ENCODE data around the gene TRPC4AP.
A peak's percentile ranks its signal among the peaks of the same experiment; 100 is the strongest.

Gene TRPC4AP

DNA sequence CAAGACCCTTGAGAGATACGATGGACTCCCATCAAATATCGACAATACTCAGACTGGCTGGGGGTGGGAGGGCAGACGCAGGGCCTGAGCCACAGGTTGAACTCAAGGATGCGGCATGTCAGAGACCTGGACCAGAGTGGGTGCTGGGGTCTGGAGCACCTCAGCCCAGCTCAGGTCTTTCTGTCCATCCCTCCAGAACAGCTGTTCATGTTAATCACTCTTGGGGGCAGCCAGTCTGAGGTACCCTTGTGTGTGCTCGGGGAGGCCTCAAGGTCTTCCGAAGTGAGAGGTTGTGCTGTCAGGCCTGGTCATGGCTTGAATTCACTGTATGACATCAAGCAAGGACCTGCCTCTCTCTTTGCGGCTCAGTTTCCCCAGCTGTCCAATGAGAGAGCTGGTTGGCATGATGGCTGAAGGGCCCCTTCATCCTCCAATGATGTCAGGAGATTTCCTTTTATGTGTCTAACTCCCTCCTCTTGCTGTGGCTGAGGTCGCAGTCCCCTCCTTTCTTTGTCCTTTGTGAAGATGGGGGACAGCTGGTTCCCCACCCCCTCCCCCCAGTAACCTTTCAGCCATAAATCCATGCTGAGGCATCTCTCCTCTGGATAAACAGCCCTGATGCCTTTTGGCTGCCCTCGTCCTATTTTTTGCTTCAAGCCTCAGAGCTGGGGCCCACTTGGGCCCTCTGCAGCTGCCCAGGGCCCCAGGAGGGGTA, 121.6 kb downstream of the TRPC4AP start:
- DNase-seq (ENCODE audit: low read depth, low spot score), result no peak

- DNase-seq (ENCODE audit: low read depth, low spot score), result no peak
Observed at GRCh38 chr20:34970193-34970840, 122.3 kb downstream of the TRPC4AP start.

DNA sequence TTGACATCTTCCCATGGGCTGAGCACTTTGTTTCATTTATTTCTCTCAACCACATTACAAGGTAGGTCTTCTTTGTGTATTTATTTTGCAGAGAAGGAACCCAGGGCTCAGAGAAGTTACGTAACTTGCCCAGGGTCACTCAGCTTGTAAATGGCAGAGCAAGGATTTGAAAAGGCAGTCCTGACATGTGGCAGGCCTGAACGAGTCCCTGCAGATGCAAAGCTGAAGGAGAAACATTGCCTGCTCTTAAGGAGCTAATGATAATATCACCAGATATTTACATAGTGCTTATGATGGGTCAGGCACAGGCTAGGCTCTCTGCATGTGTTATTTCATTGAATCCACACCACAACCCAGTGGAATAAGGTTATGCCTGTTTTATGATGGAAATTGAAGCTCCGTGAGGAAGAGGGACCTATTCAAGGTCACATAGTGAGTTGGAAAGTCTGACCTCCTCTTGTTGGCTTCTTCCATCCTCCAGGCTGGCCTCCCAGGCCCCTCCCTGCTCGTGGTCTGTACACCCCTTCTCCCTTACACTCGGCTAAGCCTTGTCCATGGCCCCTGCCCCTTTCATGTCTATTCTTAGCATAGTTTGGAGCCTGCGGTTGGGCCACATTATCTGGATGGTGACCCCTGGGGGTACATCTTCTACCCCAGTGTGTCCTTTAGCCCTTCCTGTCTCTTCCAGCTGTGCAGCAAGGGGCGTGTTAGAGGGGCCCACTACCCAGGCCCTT, 124.4 kb downstream of the TRPC4AP start:
- no peak for DNase-seq (ENCODE audit: low read depth, low spot score)

GRCh38 chr20:34967421-34967820, 125.2 kb downstream of the TRPC4AP start:
- no peak for DNase-seq (ENCODE audit: low read depth, low spot score)

GRCh38 chr20:34965051-34965450, 127.6 kb downstream of the TRPC4AP start:
- no peak for DNase-seq (ENCODE audit: low read depth, low spot score)

DNA sequence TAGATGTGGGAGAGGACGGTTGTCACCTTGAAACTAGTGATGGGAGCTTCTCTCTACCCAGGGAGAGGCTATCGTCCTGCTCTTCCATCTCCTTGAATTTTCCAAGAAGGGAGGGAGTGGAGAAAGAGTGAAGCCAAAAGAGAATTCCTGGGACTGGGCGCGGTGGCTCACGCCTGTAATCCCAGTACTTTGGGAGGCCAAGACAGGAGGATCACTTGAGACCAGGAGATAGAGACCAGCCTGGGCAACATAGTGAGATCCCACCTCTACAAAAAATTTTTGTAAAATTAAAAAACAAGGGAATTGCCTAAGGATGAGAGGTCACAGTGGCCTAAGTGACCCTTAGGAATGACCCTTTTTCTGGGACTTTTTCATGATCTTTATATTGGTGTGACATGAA, 128.1 kb downstream of the TRPC4AP start:
- DNase-seq (ENCODE audit: low read depth, low spot score), result no peak

DNA sequence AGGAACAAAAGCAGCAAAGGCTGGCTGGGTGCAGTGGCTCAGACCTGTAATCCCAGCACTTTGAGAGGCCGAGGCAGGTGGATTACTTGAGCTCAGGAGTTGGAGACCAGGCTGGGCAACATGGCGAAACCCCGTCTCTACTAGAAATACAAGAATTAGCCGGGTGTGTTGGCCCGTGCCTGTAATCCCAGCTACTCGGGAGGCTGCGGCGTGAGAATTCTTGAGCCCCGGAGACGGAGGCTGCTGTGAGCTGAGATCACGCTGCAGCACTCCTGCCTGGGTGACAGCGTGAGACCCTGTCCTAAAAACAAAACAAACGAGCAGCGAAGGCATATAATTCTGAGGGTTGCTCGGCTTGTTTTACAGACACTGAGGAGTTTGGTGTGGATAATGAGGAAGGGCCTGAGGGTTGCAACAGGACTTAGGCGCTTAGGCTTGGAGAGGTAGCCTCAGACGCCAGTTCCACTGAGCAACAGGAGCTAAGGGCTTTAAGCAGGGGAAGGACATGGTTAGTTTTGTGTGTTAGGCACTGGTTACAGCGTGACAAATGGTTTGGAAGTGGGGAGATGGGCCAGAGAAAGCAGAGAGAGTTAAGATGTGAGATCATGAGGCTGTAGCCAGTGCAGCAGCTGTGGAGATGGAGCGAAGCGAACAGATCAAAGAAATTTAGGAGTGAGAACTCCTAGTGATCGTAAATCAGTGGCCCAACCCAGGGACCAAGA, 135.7 kb downstream of the TRPC4AP start:
- no peak for DNase-seq (ENCODE audit: low read depth, low spot score)

- DNase-seq (ENCODE audit: low read depth, low spot score), result no peak
Observed at GRCh38 chr20:34956041-34956458, 136.6 kb downstream of the TRPC4AP start.

DNA sequence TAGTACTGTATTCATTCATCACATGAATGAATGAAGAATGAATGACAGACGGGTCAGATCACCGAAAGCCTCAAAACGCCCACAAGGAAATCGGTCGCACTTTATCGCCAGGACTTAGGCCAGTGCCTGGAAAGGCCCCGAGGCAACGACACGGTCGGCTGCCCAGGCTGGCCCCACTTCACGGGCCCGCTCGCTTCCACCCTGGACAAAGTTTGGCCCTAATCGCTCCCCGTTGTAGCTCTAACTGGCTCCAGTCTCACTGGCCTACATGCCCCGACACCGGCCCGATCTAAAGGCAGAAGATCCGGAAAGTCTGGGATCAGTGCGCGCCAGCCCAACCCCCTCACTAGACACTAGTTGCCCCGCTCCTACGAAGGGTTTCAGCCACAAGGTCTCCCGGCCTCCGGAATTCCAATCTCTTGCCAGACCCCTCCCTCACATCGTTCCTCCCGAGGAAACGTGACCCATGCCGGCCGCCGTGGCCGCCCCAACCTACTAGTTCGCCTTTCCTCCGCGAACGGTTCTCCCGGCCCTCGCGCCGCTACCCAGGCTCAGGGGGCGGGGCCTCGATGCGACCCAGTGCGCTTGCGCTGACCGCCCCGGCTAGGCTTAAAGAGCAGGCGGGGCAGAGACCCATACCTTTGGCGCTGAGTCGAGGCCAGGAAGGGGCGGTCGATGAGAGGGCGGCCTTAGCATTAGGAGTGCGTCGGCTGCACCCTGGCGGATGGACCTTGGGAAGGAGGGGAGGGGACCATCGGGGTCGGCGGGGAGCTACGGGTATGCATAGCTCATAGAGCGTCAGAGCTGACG, 137.2 kb downstream of the TRPC4AP start, which contains the start of the genes GSS and MYH7B:
Gene GSS (minus strand): TSS at position 576 of the 810 bp plus-strand sequence. CDS start 3,954 bp downstream, outside the sequence.
Gene MYH7B (plus strand): TSS at position 638 of the 810 bp plus-strand sequence. CDS start 22,138 bp downstream, outside the sequence.
- peak; percentile 99 for DNase-seq (ENCODE audit: low read depth, low spot score)

DNA sequence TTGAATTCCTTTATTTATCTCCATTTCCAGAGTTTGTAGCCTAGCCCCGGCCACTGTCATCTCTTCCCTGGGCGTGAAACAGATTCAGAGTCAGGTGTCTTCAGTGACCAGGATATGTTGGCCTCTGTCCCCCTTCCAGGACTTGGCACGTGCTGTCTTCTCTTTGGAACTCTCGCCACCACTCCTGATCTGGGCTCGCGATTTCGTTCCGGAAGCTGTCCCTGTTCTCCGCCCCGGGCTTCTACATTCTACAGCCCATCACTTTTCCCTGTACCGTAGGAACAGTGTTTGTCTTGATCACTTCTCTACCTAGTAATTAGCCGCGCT, 137.7 kb downstream of the TRPC4AP start:
- no peak for DNase-seq (ENCODE audit: low read depth, low spot score)

GRCh38 chr20:34953960-34954359, 138.6 kb downstream of the TRPC4AP start:
- DNase-seq (ENCODE audit: low read depth, low spot score), result no peak

- peak; percentile 63 for DNase-seq (ENCODE audit: low read depth, low spot score)
Observed at GRCh38 chr20:34952671-34953070, 139.9 kb downstream of the TRPC4AP start.

Data from astrocyte of the hippocampus (primary cell).